Activated B cell treated with CpG ODN at 0.5 μM for 24 hours (primary cell): Measurements from ENCODE around the gene CATSPER3. TPM values are rescaled to one million over a fixed set of nuclear protein-coding genes. Genes with fewer than 3 reads are reported as not detected.

ENCODE experiments used
- ATAC-seq: fragments of 200-7000 bp; cut with Tn5 transposase; one replicate; pipeline ENCODE4 v1.10.0; 2021; ENCODE audit warnings: low read depth, mild to moderate bottlenecking, moderate library complexity
- CTCF ChIA-PET: fragments of 350-600 bp; sonication (Branson Sonifier 250); formaldehyde crosslinking; loops from one replicate; lab custom pipeline; 2021; ENCODE audit warnings: antibody characterized with exemption; lab: Charles Lee
- POLR2A ChIA-PET: fragments of 350-600 bp; sonication (Branson Sonifier 250); formaldehyde crosslinking; loops from one replicate; lab custom pipeline; 2021; ENCODE audit warnings: antibody characterized with exemption; lab: Charles Lee
- DNase-seq: peaks from one replicate; pipeline ENCODE4 v3.0.0; 2022
- H3K27ac Mint-ChIP-seq: one replicate; pipeline ENCODE4 v1.8.0; 2020; ENCODE audit warnings: mixed read lengths
- H3K27me3 Mint-ChIP-seq: one replicate; pipeline ENCODE4 v1.8.0; 2021; ENCODE audit warnings: mixed read lengths
- H3K36me3 Mint-ChIP-seq: one replicate; pipeline ENCODE4 v1.8.0; 2021; ENCODE audit warnings: low read depth, mixed read lengths
- H3K4me1 Mint-ChIP-seq: one replicate; pipeline ENCODE4 v1.8.0; 2021; ENCODE audit warnings: mixed read lengths
- H3K4me3 Mint-ChIP-seq: one replicate; pipeline ENCODE4 v1.8.0; 2020; ENCODE audit warnings: mild to moderate bottlenecking, mixed read lengths
- H3K9me3 Mint-ChIP-seq: one replicate; pipeline ENCODE4 v1.8.0; 2020; ENCODE audit warnings: mixed read lengths
- intact Hi-C: fragments of 100-400 bp; cut with micrococcal nuclease; formaldehyde crosslinking; loops from one replicate; pipeline ENCODE4 v1.15.1; 2024
- total RNA-seq: library from RNA; stranded (reverse); gene quantifications from 2 replicates; pipeline ENCODE4 v1.2.3, GENCODE V29; 2022
- TF ChIP-seq, protein P1 (sequence below): fragments of 200-600 bp; IDR thresholded peaks from one replicate; pipeline ENCODE4 v1.8.0; 2022; ENCODE audit warnings: antibody characterized with exemption, mild to moderate bottlenecking

CATSPER3 gene
- total RNA-seq, result 0.95 and 0.98 TPM in 2 replicates

DNA sequence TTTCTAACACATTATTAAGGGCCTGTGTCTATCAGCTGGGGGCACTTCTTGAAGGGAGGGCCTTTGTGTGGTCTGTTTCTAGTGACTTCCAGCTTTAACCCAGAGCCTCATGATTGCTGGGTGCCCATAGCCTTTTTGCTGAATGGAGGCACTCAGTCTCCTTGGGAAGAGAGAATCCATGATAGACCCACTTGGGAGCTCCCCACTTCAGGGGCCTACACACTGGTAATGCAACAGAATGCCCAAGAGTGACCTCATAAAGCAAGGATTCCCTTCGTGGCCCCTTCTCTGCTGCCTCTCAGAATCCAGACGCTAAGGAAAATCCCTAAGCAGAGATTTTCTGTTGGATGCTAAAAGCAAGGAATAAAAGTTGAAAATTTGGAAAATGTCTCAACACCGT, at the start of gene CATSPER3:
Gene CATSPER3 (plus strand): TSS at position 301 of the 400 bp plus-strand sequence. CDS start 85 bp downstream, at position 386.
- CTCF ChIA-PET, result no interaction called here
- Mint-ChIP-seq H3K27me3 (no peaks in the 10 kb centered on the region), H3K36me3 (peaks cover 21% of the 10 kb centered on the region), H3K9me3 (no peaks in the 10 kb centered on the region), H3K4me3 (no peak within 1 kb of the TSS), H3K4me1 (no peaks in the 10 kb centered on the region), H3K27ac (no peak within 1 kb of the TSS)
- ATAC-seq (no peak), DNase-seq (no peak)
- POLR2A ChIA-PET, result no interaction called here
- intact Hi-C loops, result no loop called here
- TF ChIP-seq, protein P1, sequence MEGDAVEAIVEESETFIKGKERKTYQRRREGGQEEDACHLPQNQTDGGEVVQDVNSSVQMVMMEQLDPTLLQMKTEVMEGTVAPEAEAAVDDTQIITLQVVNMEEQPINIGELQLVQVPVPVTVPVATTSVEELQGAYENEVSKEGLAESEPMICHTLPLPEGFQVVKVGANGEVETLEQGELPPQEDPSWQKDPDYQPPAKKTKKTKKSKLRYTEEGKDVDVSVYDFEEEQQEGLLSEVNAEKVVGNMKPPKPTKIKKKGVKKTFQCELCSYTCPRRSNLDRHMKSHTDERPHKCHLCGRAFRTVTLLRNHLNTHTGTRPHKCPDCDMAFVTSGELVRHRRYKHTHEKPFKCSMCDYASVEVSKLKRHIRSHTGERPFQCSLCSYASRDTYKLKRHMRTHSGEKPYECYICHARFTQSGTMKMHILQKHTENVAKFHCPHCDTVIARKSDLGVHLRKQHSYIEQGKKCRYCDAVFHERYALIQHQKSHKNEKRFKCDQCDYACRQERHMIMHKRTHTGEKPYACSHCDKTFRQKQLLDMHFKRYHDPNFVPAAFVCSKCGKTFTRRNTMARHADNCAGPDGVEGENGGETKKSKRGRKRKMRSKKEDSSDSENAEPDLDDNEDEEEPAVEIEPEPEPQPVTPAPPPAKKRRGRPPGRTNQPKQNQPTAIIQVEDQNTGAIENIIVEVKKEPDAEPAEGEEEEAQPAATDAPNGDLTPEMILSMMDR, result no peak

DNA sequence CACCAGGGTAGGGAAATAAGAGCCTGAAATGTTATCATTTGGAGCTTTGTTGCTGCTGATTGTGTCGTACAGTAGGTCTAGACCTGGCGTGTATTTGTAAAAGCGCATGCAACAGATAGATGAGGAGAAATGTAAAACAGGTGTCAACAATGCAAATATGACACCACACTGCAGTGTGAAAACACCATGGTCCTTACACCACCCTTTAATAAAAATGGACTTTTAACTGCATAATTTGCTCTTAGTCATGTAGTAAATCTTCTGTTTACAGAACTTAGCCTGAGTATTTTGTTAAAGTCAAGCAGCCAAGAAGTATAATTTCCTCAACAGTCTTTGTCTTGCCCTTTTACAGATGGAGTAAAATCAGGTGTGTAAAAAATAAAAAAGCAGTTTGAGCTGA, 48.8 kb upstream of the CATSPER3 start:
- no peaks in the 10 kb centered on the region for H3K27me3 Mint-ChIP-seq
- H3K9me3 Mint-ChIP-seq, result no peaks in the 10 kb centered on the region
- H3K36me3 Mint-ChIP-seq, result peaks cover 47% of the 10 kb centered on the region
- TF ChIP-seq, protein P1, result no peak
- H3K4me1 Mint-ChIP-seq, result no peaks in the 10 kb centered on the region
- CTCF ChIA-PET, result interaction anchor here (3.2 kb wide), 1 partner anchor 273 kb away, joined by 25 read pairs; no protein-coding TSS in a partner anchor
- no peak for ATAC-seq
- no peak for DNase-seq
- intact Hi-C loops, result no loop called here
- POLR2A ChIA-PET, result no interaction called here
- no peak overlapping the region for H3K27ac Mint-ChIP-seq
- H3K4me3 Mint-ChIP-seq, result no peak overlapping the region

DNA sequence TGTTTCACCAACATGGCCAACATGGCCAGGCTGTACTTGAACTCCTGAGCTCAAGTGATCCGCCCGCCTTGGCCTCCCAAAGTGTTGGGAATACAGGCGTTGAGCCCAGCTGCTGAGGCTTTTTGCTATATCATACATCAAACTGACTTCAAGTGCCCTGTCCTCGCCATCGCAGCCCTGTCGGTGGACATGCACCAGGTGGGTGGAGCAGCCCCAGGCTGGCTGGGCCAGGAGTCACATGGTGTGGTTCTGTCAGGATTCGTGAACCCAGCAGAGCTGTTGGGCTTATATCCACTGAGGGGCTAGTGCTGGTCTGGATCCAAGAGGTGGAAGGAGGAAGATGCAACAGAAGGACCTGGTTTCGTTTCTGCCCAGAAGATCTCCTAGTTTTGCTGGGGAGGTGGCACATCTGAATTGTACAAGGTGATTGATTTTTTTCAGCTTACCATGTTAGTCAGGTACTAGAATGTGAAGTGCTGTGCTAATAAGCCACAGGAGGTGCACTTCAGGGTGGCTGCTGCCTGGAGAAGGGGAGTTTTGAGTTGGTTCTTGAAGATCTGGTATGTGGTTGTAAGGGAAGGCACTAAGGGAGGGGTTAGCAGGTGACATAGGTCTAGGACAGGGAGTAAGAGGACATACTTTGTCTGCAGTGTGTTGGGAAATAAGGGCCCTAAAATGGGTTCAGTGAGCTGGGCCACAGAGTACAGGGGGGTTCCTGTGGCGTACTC, 46.7 kb upstream of the CATSPER3 start:
- H3K27ac Mint-ChIP-seq, result no peak overlapping the region
- no peaks in the 10 kb centered on the region for H3K4me1 Mint-ChIP-seq
- ChIA-PET POLR2A (no interaction called here), CTCF (no interaction called here)
- no peak for ATAC-seq
- intact Hi-C loops, result no loop called here
- DNase-seq, result no peak
- no peaks in the 10 kb centered on the region for H3K9me3 Mint-ChIP-seq
- TF ChIP-seq, protein P1, result no peak
- no peaks in the 10 kb centered on the region for H3K27me3 Mint-ChIP-seq
- H3K36me3 Mint-ChIP-seq, result peaks cover 42% of the 10 kb centered on the region
- H3K4me3 Mint-ChIP-seq, result no peak overlapping the region

DNA sequence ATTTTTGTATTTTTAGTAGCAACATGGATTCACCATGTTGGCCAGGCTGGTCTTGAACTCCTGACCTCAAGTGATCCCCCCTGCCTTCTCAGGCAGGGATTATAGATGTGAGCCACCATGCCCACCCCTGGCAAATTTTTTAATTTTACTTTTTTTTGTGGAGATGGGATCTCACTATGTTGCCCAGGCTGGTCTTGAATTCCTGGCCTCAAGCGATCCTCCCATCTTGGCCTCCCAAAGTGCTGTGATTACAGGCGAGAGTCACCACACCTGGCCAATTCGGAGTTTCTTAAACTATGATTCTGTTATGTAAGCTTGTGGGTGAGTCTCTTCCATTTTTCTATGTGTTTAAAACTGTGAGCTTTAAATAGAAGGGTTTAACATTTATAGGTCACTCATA, 35.2 kb upstream of the CATSPER3 start:
- no peak for ATAC-seq
- no peak overlapping the region for H3K27ac Mint-ChIP-seq
- intact Hi-C loops, result no loop called here

DNA sequence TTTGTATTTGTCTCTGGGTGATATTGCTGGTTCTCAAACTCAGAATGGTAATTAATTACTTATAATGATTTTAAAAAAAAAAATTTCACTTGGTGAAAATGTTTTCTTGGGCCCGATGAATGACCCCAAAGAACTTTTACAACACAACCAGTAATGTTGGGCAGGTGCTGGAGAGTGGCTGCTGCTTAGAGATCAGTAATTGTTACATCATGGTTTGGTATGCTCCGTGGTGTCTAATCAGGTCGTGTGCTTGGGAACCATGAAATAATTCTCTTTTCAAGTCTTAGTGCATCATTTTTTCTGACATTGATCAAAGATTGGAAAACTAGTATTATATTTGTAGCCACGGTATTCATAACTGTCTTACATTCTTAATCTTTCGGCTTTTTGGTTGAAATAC, 33.5 kb upstream of the CATSPER3 start:
- DNase-seq (no peak), ATAC-seq (no peak)
- Mint-ChIP-seq H3K27me3 (no peaks in the 10 kb centered on the region), H3K9me3 (no peaks in the 10 kb centered on the region), H3K4me3 (no peak overlapping the region), H3K4me1 (peaks cover 2% of the 10 kb centered on the region), H3K36me3 (peaks cover 42% of the 10 kb centered on the region), H3K27ac (no peak overlapping the region)
- intact Hi-C loops, result no loop called here
- TF ChIP-seq, protein P1, result no peak
- ChIA-PET CTCF (no interaction called here), POLR2A (no interaction called here)

More for the DNA sequence above, 35.2 kb upstream of the CATSPER3 start:
- TF ChIP-seq, protein P1, result no peak
- Mint-ChIP-seq H3K27me3 (no peaks in the 10 kb centered on the region), H3K4me1 (peaks cover 2% of the 10 kb centered on the region), H3K36me3 (peaks cover 41% of the 10 kb centered on the region), H3K4me3 (no peak overlapping the region), H3K9me3 (no peaks in the 10 kb centered on the region)
- CTCF ChIA-PET, result no interaction called here
- no peak for DNase-seq
- POLR2A ChIA-PET, result no interaction called here
